Choroid plexus epithelial cell (primary cell): ENCODE results near the gene CPNE5.

Source experiments
- DNase-seq: peaks from one replicate; pipeline ENCODE4 v3.0.0-alpha.2; 2010; ENCODE audit warnings: low read depth
- H3K4me3 ChIP-seq: 2 replicates; pipeline ENCODE4 v1.5.1; 2011; ENCODE audit warnings: low read depth, mild to moderate bottlenecking, control low read depth, low read length, moderate library complexity
- TF ChIP-seq, protein P1 (sequence below): conservative IDR thresholded peaks from 2 replicates; pipeline ENCODE4 v1.5.1; 2011; ENCODE audit warnings: low read depth, mild to moderate bottlenecking, control low read depth, inconsistent platforms, low read length, moderate library complexity

CPNE5 gene

DNA sequence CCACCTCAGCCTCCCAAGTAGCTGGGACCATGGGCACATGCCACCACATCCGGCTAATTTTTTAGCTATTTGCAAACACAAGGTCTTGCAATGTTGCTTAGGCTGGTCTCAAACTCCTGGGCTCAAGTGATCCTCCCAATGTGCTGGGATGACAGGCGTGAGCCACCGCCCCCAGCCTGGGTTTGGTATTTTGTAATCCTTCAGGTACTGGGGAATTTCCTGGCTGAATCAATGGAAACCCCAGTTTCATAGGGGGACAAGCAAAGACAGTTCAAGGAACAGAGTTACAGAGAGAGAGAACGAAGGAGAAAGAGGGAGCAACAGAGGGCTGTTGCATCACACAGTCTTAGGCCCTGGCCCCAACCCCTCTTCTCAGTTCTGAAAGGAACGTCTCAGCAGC lies 105.9 kb downstream of the CPNE5 start:
- H3K4me3 ChIP-seq, result no peak overlapping the region
- DNase-seq, result no peak
- TF ChIP-seq, protein P1, sequence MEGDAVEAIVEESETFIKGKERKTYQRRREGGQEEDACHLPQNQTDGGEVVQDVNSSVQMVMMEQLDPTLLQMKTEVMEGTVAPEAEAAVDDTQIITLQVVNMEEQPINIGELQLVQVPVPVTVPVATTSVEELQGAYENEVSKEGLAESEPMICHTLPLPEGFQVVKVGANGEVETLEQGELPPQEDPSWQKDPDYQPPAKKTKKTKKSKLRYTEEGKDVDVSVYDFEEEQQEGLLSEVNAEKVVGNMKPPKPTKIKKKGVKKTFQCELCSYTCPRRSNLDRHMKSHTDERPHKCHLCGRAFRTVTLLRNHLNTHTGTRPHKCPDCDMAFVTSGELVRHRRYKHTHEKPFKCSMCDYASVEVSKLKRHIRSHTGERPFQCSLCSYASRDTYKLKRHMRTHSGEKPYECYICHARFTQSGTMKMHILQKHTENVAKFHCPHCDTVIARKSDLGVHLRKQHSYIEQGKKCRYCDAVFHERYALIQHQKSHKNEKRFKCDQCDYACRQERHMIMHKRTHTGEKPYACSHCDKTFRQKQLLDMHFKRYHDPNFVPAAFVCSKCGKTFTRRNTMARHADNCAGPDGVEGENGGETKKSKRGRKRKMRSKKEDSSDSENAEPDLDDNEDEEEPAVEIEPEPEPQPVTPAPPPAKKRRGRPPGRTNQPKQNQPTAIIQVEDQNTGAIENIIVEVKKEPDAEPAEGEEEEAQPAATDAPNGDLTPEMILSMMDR, result no peak

DNA sequence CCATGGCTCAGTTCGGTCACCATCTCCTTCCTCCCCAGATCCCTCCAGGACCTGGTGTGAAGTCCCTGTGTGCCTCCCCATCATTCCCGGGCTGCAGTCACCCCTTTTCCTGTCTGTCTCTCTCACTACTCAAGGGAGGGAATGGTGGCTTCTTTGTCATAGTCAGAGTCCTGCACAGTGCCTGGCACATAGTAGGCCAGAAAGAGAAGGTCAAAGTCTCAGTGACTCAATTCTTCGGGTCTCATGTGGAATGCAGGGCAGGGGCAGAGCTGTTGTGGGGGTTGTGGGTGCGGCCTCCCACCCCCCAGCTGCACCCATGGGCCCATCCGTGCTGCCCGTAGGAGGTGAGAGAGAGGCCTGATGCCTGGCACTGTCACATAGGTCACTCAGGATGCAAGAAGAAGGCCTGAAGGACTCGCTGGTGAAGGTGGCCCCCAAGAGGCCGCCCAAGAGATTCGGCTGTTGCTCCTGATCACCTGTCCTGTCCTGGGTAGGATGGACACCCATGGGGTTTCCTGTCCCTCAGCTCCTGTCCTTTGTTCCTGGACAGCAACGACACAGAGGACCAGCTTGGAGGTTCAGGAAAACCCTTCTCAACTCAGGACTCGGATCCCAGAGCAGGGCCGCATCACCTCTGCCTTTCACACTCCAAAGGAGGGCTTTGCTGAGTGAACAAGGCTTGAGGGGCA lies 107.5 kb downstream of the CPNE5 start:
- H3K4me3 ChIP-seq, result no peak overlapping the region
- TF ChIP-seq, protein P1, result no peak
- no peak for DNase-seq

DNA sequence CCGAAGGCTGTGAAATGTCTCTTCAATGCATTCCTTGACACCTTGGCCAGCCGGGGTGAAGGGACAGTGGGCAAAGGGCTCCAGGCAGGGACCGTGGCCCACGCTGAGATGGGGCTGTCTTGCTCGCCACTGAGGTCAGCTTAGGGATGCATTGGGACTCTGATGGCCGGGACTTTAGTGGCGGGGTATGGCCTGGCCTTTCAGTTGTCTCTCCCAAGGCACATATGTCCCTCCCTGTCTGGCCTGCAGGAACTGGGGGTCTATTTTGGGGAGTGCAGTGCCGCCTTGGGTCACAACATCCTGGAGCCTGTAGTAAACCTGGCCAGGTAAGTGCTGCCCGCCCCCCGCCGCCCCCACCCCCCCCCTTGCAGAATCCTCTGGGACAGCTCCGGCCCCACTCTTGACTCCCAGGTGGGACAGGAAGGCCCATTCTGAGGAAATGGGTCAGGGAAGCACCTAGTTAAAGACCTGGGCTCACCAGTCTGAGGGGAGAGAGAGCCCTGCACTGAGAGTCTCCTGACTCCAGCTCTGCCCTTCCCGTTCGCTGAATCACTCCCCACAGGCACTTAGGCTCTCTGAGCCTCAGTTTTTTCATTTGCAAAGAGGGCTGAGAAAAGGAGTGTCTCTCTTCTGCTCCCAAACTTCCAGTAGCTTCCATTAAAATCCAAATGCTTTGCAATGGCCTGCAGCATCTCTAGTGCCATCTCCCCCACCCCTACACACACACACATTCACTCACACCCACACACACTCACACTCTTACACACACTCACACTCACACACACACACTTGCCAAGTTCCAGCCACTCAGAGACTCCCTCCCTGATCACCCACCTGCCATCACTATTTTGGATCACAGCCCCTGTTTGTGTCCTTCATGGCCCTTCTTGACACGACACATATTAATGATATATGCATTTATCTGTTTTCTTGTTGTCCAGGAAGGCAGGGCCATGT lies 108.5 kb downstream of the CPNE5 start:
- no peak for DNase-seq
- TF ChIP-seq, protein P1, result no peak
- H3K4me3 ChIP-seq, result no peak overlapping the region

DNA sequence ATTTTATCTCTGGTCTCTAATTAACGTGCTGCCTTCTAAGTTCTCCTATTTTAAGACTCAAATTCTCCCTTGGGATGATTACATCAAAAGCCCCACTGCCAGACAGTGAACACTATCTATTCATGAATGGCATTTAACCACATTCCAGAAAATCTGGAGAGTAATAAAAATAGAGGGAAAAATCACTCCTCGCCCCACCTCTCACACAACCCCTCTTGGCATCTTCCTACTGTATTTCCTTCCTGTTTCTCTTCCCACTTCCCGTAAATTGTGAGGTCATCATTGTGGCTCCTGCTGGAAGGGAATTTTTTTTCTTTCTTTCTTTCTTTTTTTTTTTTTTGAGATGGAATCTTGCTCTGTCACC lies 110.1 kb downstream of the CPNE5 start:
- TF ChIP-seq, protein P1, result no peak
- no peak for DNase-seq
- H3K4me3 ChIP-seq, result no peak overlapping the region

DNA sequence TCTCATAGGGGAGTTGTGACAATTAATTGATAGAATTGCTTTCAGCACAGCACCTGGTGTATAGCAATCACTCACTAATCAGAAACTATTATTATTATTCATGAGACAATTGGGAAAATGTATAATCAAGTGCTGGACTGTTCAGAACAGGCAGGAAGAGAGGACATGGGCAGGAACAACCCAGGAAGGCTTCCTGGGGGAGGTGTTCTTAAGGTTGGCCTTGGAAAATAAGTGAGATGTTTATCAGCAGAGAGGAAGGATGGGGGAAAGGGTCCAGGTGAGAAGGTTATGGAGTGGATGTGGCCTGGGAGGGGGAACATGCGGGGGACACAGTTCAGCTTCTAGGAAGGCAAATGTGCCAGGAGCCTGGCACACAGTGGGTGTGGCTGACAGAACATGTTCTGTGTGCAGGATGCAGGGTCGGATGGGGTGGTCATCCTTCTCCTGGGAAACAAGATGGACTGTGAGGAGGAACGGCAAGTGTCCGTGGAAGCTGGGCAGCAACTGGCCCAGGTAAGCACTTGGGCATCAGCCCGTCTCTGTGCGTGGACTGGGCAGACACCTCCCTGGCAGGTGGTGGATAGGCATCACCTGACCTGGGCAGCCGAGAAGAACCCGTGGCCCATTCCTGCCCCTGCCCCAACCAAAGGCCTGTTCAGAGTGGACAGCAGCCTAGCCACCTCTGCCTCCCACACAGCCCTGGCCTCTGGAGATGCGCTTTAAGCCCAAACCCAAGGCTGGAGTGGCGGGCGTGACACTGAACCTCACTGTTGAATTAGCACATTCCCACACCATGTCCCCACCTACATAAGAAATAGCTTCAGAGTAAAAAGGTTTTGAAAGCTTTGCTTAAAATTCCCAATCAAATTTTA lies 110.7 kb downstream of the CPNE5 start:
- no peak overlapping the region for H3K4me3 ChIP-seq
- no peak for DNase-seq
- TF ChIP-seq, protein P1, result no peak

DNA sequence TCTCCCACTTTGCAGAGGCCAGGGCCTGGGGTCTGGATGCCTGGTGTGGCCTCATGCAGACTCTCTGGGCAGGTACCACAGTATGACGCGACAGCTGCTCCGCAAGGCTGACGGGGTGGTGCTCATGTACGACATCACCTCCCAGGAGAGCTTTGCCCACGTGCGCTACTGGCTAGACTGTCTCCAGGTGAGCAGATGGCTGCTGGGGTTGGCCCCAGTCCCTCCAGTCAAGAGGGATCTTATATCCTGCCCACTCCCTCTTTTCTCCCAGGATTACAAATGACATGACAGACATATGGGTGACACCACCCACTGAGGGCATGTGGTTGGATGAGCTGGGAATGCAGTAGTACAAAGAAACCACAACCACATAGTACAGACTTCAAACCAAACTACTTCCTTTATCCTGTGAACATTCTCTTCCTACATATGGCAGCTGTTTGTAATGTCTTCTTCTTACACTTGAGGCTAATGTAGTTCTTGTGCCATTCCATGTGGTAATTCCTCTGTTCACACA lies 111.7 kb downstream of the CPNE5 start:
- TF ChIP-seq, protein P1, result no peak
- DNase-seq, result peak; percentile 45
- no peak overlapping the region for H3K4me3 ChIP-seq
